Lung microvascular endothelial cell (primary cell): ENCODE measurements around the gene C16orf92. TPM values are rescaled to one million over a fixed set of nuclear protein-coding genes. Genes with fewer than 3 reads are reported as not detected.

Experiments
- DNase-seq, 2 donors: peaks; one replicate each; pipeline versions ENCODE4 v3.0.0 to v3.0.0-alpha.2; 2010; ENCODE audit warnings: low read depth in 2 of 2
- total RNA-seq: library from RNA; depleted of rRNA; stranded (reverse); fragments of >200 nt; gene quantifications from 2 replicates; pipeline ENCODE4 v1.2.1, GENCODE V29; 2014

Gene C16orf92
- total RNA-seq, 1 donor from 2014 or later = not detected

DNA sequence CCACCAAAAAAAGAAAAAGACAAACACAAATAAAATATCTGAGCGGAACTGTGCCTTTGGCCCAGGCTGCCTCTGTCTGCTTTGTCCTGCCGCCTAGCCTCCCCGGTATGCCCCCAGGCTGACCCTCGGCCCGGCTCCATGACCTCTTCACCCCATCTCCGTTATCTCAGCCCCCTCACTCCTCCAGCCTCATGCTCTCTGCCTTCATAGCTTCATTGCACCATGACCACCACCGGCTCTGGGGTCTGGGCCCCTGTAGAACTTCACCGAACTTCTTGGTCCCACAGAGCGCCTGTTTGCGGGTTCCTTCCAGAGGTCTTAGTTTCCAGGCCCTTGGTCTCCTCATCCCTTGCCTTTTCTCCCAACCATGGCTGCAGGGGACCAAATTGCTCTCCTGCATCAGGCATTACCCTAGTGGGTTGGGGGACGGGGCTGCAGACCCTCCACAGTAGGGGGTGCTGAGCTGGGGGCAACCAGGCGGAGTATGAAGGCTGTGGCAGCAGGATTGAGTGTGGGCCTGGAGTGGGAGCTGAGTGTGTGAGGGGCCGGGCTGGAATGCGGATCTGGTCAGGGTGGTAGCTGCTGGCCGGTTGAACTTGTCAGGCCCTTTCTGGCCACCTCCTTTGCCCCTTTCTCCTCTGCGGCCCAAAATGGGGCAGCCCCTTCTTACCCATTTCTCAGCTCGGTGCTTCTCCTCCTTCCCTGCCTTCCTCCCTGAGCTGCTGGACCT is 34.5 kb upstream of the C16orf92 start:
- DNase-seq = no peak

DNA sequence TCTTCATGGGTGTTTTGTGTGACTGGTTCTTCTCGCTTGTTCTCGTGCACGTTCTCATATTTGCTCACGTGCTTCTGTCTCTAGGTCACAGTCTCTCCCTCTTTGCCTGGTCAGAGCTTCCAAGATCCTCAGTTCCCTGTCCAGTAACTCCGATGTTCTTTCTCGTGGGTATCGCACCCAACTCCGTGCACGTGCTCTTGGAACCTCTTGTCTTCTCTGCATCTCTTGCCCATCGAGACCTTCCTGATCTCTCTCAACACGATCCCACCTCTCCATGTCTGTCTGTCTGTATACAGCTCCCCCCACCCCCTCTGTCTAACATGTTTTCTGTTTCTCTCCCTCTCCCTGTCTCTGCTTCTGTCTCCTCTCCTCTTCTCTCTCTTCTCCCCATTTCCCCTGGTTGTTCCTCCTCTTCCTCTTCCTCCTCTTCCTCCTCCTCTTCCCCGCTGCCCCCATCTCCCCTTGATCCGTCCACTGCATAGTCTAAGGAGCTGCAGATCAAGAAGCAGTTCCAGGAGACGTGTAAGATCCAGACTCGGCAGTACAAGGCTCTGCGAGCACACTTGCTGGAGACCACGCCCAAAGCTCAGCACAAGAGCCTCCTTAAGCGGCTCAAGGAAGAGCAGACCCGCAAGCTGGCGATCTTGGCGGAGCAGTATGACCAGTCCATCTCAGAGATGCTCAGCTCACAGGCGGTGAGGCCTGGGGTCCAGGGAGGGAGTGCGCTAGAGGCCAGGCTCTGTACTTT is 33.7 kb upstream of the C16orf92 start:
- no peak for DNase-seq

DNA sequence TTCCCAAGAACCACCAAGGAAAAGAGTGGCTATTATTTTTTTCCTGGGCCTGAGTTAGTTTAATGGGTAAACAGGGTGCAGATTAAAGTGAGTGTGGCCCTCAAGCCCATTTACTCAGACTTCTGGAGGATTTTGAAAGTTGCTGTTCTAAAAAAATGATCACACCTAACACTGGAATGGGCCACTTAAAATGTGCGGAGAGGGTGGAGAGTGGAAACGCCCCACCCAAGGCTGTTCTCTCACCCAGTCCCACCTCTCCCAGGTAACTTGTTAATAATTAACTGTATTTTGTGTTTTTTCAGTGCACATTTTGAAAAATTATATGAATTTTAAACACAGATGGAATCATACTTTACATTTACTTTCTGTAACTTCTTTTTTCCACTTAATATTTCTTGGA is 33.0 kb upstream of the C16orf92 start:
- no peak for DNase-seq

DNA sequence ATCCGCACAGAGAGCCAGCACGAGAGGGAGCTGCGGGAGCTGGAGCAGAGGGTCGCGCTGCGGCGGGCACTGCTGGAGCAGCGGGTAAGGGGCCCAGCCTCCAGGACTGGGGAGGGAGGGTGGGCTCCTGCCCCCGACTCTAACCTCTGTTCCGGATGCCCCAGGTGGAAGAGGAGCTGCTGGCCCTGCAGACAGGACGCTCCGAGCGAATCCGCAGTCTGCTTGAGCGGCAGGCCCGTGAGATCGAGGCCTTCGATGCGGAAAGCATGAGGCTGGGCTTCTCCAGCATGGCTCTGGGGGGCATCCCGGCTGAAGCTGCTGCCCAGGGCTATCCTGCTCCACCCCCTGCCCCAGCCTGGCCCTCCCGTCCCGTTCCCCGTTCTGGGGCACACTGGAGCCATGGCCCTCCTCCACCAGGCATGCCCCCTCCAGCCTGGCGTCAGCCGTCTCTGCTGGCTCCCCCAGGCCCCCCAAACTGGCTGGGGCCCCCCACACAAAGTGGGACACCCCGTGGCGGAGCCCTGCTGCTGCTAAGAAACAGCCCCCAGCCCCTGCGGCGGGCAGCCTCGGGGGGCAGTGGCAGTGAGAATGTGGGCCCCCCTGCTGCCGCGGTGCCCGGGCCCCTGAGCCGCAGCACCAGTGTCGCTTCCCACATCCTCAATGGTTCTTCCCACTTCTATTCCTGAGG is 32.0 kb upstream of the C16orf92 start:
- DNase-seq = no peak

DNA sequence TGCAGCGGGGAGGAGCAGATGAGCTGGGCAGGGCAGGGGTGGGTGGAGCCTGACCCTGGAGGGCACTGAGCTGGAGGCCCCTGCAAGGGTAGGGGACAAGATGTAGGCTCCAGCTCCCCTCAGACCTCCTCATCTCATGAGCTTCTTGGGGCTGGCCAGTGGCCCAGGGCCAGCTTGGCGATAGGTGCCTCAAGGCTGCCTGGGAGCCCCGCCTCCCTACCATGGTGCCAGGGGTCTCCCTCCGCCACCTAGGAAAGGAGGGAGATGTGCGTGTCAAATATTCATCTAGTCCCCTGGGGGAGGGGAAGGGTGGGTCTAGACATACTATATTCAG is 31.5 kb upstream of the C16orf92 start:
- no peak for DNase-seq

DNA sequence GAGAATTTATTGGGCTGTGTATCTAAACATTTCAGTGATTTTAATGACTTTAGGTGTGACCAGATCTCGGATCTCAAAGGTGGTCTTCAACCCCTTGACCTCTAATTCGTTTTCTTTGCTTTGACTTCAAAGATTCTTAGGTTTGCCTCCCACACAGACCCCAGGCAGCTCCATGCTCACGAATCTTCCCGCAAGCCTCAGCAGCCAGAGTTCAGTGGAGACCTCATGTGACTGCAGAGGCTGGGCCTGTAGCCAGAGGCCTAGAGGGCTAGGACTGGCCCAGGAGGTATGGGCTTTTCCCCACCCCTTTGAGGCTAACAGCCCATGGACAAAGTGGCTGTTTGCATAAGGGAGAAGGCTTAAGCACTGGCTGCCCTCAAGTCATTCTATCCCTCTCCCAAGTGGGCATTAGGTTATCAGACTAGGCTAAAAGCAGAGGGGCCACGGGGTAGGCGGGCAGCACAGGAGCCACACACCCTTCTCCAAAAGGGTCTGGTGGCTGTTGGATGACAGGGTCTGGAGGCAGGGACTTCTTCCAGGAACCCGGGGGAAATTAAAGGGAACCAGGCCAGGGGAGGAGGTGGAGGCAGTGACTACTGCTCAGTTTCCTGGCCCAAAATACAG is 30.5 kb upstream of the C16orf92 start:
- DNase-seq = peak in 1 of 2 donors; percentile 32

DNA sequence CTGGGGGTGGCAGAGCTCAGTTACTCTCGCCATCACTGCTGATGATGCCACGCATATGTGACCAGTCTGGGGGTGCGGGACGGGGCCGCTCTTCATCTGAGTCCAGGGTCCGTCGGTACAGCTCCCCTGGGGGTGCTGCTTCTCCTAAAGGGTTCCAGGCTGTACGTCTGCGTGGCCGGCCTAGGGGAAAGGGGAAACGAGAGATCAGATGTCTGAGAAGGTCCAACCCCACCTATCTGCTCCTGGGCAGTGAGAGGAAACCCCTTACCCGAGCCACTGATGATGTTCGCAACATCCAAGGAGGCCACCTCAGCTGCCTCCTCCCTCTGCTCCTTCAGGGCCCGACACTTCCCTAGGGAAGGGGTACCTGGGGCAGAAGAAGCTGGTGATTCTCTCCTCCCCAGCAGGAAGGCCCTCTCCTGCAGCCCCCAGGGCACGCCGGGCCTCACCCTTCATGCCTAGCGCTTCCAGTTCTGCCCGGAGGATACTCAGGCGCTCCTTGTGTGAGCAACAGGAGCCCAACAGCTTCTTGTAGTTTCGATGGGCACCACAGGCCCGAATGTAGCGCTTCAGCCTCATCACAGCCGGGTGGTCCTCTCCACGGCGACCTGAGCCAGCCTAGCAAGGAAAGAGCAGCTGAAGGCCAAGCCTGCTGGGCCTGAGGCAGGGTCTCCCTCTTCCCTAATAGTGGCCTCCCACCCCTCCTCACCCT is 29.7 kb upstream of the C16orf92 start:
- DNase-seq = no peak

DNA sequence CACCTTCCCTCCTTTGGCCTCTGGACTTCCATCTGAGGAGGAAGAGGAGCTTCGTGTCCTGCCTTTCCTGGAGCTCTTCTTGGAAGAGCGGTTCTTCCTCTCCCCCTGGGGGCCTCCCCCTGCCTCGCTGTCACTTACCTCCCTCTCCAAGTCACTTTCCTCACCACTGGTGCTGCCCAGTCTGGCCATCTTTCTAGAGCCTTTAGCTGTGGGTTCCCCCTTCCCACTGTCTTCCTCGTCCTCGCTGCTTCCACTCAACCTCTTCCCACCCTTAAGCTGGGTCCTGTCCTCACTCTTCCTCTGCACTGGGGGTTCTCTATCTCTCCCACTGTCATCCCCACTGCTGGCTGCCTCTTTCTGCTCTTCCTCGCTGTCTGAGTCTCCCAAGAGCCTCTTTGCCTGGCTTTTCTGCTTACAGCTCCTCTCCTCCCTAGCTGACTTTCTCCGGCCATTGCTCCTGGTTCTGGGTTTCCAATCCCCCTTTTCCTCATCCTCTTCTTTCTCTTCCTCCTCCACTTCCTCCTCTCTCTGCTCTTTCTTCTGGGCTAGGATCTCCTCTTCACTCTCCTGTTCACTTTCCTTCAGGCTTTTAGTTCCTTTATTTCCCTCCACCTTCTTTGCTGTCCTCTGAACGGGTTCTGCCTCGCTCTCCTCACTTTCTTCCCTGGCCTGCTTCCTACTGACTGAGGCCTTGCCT is 28.9 kb upstream of the C16orf92 start:
- no peak for DNase-seq

DNA sequence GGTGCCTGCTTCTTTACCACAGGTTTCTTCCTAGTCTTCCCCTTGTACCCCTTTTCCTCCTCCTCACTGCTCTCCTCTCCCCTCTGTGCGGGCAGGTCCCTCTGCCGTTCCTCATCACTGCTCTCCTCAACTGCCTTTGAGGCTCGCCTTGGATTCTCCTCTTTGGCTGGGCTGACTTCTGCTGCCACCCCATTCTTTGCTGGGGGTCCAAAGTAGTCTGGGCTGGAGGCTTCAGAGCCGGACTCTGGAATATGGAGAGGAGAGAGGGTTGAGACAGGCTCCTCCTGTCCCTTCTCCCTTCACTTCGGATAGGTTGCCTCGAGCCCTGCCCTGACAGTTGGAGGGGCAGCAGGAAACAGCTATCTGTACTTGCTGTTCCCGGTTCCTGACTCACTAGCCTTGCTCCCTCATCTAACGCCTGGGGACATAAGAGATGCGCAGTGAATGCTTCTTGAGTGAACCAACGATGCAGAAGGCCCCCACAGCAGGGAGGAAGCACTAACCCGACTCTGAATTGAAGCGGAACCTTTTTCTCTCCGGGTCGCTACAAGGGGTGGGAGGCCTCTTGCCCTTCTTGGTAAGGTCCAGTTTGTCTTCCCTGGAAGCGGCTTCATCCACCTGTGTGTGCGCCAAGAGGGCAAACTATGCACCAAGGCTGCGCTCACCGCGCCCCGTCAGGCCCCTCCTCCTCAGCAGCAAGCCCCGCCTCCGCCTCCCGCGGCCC is 28.2 kb upstream of the C16orf92 start:
- peak; percentile 23 to 54 for DNase-seq

DNA sequence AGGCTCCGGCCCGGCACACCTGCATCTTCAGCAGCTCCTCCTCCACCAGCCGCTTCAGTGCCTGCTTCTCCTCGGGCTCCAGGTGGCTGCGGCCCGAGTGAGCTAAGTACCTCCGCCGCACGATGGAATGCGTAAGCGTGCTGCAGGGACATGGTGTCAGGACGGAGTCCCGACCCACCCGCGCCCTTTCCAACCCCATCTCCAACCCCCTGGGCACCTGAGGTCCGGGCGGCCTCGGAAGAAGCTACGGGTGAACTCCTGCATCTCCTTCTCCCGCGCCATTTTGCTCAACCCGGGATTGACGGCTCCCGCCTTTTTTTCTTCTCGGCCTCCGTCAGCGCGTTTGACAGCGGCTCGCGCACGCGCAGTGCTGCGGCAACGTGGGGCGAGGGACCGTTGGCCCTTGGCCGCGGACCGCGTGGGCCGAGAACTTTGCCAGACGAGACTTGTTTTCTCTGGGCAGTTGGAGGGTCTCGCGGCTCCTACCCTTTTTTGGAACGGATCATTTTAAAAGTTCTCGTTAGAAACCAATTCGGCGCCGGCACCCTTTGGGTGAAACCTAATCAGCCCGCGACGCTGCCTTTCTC is 27.6 kb upstream of the C16orf92 start, which contains the start of gene HIRIP3:
HIRIP3 (minus strand) TSS at position 294 of the 587 bp plus-strand sequence; CDS start at position 282, 12 bp downstream.
- peak; percentile 72 to 82 for DNase-seq

DNA sequence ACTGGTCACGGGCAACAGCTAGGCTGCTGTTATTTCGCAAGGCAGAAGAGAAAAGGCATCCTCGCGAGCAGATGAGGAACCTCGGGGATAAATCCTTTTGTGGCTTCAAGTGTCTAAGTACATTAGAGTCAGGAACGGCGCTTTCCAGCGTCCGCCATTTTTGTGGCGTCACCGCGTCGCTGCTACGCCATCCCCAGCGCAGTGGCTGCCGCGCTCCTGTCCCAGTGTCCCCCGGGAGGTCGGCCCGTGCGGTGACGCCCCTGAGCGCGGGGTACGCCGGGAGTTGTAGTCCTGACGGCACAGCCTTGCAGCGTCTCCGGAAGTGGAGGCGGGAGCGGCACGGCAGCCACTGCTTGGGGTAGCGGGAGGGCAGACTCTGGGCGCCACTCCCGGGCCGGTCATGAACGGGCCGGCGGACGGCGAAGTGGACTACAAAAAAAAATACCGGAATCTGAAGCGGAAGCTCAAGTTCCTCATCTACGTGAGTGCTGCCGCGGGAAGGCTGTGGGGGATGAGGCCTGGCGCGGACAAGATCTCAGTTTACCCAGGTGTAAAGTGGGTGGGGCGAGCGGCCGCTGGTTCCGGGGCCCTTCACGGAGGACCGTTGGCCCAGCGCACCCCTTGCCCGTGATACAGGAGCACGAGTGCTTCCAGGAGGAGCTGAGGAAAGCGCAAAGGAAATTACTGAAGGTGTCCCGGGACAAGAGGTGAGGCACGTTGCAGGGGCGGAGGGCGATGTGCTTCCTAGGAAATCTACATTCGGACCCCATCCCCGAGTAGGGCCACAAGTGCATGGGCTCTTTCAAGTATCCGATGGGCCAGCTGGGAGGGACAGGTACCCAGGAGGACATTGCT is 26.9 kb upstream of the C16orf92 start, which contains the start of gene INO80E:
INO80E (plus strand) TSS at position 331 of the 855 bp plus-strand sequence; CDS start at position 401, 70 bp downstream.
- DNase-seq = peak; percentile 96 to 97

DNA sequence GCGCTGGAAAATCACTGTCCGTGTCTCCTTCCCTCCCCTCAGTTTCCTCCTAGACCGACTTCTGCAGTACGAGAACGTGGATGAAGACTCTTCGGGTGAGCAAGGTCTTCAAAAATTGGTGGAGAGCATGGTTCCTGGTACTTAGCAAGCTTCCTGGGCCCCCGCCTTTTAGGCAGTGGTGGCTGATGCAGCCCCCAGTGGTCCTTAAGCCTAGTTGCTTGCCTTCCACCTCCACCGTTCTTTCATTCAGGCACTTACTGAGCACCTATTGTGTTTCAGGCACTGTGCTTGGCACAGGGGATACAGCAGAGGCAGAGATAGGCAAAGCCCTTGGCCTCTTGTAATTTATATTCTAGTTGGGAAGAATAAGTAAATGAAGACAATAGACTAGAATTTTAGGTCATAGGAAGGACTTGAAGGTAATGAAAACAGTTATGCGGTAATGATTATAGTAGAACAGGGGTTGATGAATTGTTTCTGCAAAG is 26.2 kb upstream of the C16orf92 start:
- DNase-seq = peak in 1 of 2 donors; percentile 14

DNA sequence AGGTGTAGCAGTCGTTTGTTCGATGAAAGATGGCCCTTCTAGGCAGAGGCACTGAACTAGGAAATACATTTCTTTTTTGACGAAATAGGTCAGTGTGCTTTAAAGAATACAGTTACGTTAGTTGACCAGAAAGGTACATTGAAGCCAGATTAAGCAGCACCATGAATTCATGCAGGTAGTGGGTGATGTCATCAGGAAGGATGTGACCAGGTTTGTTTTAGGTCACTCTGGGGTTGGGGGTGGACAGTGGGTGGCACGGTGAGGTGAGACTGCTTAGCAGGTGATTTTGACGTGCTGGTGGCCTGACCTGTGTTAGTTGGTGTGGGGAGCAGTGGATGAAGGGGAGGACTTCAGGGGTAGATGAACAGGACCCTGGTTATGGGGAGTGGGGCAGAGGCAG is 23.4 kb upstream of the C16orf92 start:
- no peak for DNase-seq

DNA sequence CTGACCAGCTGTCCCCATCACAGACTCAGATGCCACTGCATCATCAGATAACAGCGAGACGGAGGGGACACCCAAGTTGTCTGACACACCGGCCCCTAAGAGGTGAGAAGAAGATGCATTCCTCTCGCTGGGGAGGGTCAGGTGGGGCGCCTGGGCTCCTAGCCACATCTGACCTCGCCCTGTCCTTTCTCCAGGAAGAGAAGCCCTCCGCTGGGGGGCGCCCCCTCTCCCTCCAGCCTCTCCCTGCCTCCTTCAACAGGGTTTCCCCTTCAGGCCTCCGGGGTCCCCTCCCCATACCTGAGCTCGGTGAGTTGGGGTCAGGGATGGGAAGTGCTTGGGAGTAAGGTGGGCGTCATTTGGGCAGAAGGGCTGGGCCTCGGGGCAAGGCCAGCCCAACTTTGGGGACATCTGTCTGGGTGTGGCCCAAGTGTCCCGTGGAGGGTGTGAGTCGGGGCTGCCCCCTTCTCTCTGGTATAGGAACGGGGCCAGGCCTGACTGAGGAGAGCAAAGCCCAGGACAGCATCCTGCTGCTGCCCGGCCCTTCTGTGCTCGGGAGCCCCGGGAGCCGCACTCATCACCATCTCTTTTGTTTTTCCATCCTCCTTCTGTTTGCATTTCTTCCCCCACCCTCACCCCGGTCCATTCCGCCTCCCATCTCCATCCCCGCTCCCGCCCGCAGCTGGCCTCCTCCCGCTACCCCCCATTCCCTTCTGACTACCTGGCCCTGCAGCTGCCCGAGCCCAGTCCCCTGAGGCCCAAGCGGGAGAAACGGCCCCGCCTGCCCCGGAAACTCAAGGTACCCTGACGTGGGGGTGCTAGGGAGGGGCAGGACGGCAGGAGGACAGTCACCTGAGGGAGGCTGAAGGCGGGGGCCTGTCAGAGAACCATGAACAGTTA is 22.0 kb upstream of the C16orf92 start:
- no peak for DNase-seq

DNA sequence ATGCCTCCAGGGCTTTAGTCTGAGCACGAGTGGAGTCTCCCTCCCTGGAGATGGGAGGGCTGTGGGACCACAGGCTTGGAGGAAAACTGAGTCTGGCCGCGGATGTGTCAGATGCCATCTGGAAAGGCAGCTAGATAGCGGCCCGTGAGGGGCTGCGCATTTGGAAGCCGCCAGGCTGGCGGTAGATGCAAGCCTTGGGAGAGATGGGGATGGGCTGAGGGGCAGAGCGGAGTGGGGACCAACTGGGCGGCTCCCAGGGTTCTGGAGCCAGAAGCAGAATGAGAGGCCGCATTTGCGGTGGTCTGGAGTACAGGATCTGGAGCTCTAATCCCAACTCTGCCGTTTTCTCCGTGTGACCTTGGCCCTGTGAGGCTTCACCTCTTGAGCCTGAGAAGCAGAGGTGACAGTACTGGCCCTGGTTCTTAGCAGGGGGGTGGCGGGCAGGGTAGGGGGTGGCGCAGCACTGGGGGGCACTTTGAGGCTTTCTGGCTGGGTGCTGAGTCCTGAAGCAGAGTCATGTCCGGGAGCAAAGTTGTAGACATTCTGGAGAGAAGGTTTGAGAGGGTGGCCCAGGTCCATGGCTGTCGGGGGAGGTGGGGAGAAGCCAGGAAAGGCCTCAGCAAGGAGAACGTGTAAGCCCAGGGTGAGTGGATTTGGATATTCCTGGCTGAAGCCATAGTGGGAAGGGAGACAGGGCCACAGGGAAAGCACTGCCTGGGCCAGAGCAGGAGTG is 20.2 kb upstream of the C16orf92 start:
- no peak for DNase-seq

DNA sequence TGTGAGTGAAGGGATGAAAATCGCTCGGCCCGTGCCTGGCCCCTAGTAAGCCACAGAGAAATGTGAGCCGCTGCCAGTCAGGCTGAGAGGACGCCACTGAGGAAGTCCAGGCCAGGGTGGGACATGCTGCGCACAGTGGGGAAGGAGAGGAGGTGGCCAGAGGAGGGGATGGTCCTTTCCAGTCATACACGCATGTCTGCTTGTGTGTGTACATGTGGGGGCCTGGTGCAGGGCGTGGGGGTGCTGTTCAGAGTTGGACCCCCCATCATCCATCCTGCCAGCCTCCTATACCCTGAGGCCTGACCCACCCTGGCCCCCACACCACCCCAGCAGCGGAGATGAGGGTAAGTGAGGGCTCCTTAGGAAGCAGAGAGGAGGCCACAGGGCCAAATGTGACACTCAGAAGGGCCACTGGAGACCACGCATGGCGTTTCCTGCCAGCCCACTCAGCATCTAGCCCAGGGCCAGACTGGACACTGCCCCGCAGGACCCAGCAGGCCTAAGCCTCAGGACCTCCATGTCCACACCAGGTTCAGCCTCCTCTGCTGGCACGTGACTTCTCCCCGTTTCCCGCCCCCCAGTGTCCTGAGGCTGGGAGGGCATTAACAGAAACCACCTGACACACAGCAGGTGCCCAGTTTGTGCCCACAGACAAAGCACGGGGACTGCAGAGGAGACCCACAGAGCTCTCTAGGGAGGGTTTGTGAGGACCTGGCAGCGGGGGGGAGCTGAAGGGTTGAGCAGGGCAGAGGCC is 19.2 kb upstream of the C16orf92 start:
- no peak for DNase-seq
